OCI-LY1 (cell line): ENCODE measurements around the gene MTNR1A.

ENCODE experiments used
- EZH2 ChIP-seq: fragments of 200-600 bp; sonication (generic), shearing (Covaris generic); IDR thresholded peaks from 2 replicates; pipeline ENCODE4 v1.8.0; 2017; ENCODE audit warnings: borderline replicate concordance, mixed run types, mild to moderate bottlenecking, antibody characterized with exemption, low read length, moderate library complexity, mixed read lengths
- TF ChIP-seq, protein P1 (sequence below): fragments of 200-600 bp; sonication (generic), shearing (Covaris generic); IDR thresholded peaks from 2 replicates; pipeline ENCODE4 v1.5.1; 2017; ENCODE audit warnings: mild to moderate bottlenecking, antibody characterized with exemption, low read length, moderate library complexity, mixed read lengths

DNA sequence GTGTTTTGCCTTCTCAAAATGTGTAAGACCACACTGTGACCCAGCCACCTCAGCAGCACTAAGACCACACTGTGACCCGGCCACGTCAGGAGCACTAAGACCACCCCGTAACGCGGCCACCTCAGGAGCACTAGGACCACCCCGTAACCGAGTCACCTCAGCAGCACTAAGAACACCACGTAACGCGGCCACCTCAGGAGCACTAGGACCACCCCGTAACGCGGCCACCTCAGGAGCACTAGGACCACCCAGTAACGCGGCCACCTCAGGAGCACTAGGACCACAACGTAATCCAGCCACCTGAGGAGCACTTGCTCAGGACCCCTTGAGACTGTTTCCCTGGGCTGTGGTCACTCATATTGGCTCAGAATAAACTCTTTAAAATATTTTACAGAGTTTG is 71.7 kb downstream of the MTNR1A start:
- TF ChIP-seq, protein P1, sequence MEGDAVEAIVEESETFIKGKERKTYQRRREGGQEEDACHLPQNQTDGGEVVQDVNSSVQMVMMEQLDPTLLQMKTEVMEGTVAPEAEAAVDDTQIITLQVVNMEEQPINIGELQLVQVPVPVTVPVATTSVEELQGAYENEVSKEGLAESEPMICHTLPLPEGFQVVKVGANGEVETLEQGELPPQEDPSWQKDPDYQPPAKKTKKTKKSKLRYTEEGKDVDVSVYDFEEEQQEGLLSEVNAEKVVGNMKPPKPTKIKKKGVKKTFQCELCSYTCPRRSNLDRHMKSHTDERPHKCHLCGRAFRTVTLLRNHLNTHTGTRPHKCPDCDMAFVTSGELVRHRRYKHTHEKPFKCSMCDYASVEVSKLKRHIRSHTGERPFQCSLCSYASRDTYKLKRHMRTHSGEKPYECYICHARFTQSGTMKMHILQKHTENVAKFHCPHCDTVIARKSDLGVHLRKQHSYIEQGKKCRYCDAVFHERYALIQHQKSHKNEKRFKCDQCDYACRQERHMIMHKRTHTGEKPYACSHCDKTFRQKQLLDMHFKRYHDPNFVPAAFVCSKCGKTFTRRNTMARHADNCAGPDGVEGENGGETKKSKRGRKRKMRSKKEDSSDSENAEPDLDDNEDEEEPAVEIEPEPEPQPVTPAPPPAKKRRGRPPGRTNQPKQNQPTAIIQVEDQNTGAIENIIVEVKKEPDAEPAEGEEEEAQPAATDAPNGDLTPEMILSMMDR: no peak
- TF ChIP-seq EZH2: no peak
